Prostate gland (tissue), 2 donors: ENCODE data around the gene CTRB1. TPM values are rescaled to one million over a fixed set of nuclear protein-coding genes. Genes with fewer than 3 reads are reported as not detected.

Experiments used
- DNase-seq: peaks from one replicate; pipeline ENCODE4 v3.0.0-alpha.2; 2019; ENCODE audit warnings: low spot score
- H3K27ac ChIP-seq, 2 donors: fragments of 200-600 bp; sonication (generic); 2 replicates each; pipeline ENCODE4 v1.5.1; 2017 to 2019
- H3K27me3 ChIP-seq: fragments of 200-600 bp; sonication (generic); replicated peaks from 2 replicates; pipeline ENCODE4 v1.5.1; 2019; ENCODE audit not compliant: insufficient read depth
- H3K36me3 ChIP-seq, 2 donors: fragments of 200-600 bp; sonication (generic); 1 replicate in 1 of 2; 2 replicates in 1 of 2; pipeline versions ENCODE4 v1.5.1 to v1.8.1; 2017 to 2019
- H3K4me1 ChIP-seq: fragments of 200-600 bp; sonication (generic); replicated peaks from 2 replicates; pipeline ENCODE4 v1.5.1; 2019
- H3K4me3 ChIP-seq, 2 donors: fragments of 200-600 bp; sonication (generic); 2 replicates each; pipeline ENCODE4 v1.5.1; 2017 to 2019
- H3K9me3 ChIP-seq: fragments of 200-600 bp; sonication (generic); 2 replicates; pipeline ENCODE4 v1.5.1; 2017
- CTCF ChIP-seq, 4 experiments: fragments of 200-600 bp in 2 of 4; fragments of 450-650 bp in 2 of 4; sonication (generic) in 2 of 4; IDR thresholded peaks; 1 replicate in 3 of 4; 2 replicates in 1 of 4; pipeline ENCODE4 v1.5.1; 2016 to 2019; ENCODE audit warnings: antibody characterized with exemption in 4 of 4, mild to moderate bottlenecking in 2 of 4, moderate library complexity in 2 of 4
- POLR2A ChIP-seq: fragments of 450-650 bp; IDR thresholded peaks from one replicate; pipeline ENCODE4 v1.6.1; 2016; ENCODE audit warnings: antibody characterized with exemption, mild to moderate bottlenecking
- POLR2AphosphoS5 ChIP-seq: sonication (generic); formaldehyde crosslinking; IDR thresholded peaks from one replicate; pipeline ENCODE4 v1.6.1; 2017; ENCODE audit warnings: antibody characterized with exemption
- WGBS: methylation state at CpG from one replicate; pipeline ENCODE4 v1.1.5; 2018; 5-methylcytosine and 5-hydroxymethylcytosine counted together
- intact Hi-C: fragments of 100-400 bp; cut with DNase I; formaldehyde crosslinking; loops from one replicate; pipeline ENCODE4 v1.14.2; 2022
- total RNA-seq, 2 donors: library from RNA; depleted of rRNA; stranded (reverse); fragments of >200 nt; gene quantifications; one replicate each; pipeline ENCODE4 v1.1.0, GENCODE V29; 2016

Gene CTRB1
- total RNA-seq, 2 donors from 2014 or later: 7.0 TPM; not detected in 1

- no peak for DNase-seq
- 84% methylated on average over 9 of the region's 9 CpGs for WGBS
- H3K36me3 ChIP-seq: peaks cover 3 to 21% of the 10 kb centered on the region in 2 donors
- H3K27me3 ChIP-seq: no peaks in the 10 kb centered on the region
- TF ChIP-seq CTCF (IDR thresholded peaks at IDR 0.05): no peak
- TF ChIP-seq POLR2A: no peak
- no peak for TF ChIP-seq POLR2AphosphoS5
- no peak overlapping the region for H3K4me3 ChIP-seq
- no peaks in the 10 kb centered on the region for H3K9me3 ChIP-seq
- peaks cover 5% of the 10 kb centered on the region for H3K4me1 ChIP-seq
- H3K27ac ChIP-seq: no peak overlapping the region
- intact Hi-C loops: no loop called here
Measured at GRCh38 chr16:75230471-75231110, 11.8 kb downstream of the CTRB1 start.

GRCh38 chr16:75231570-75231969 lies 12.8 kb downstream of the CTRB1 start:
- no peaks in the 10 kb centered on the region for H3K27me3 ChIP-seq
- DNase-seq: no peak
- no peaks in the 10 kb centered on the region for H3K9me3 ChIP-seq
- no peak overlapping the region for H3K4me3 ChIP-seq
- no peak overlapping the region for H3K27ac ChIP-seq
- 78% methylated on average over 11 of the region's 11 CpGs for WGBS
- H3K4me1 ChIP-seq: peaks cover 5% of the 10 kb centered on the region
- no peak for TF ChIP-seq CTCF (IDR thresholded peaks at IDR 0.05)
- no peak for TF ChIP-seq POLR2A
- TF ChIP-seq POLR2AphosphoS5: no peak
- intact Hi-C loops: no loop called here
- H3K36me3 ChIP-seq: peaks cover 3 to 21% of the 10 kb centered on the region in 2 donors

GRCh38 chr16:75233611-75233938 lies 14.8 kb downstream of the CTRB1 start:
- DNase-seq: no peak
- no peak overlapping the region for H3K27ac ChIP-seq
- peaks cover 14% of the 10 kb centered on the region for H3K4me1 ChIP-seq
- 43% methylated on average over 7 of the region's 7 CpGs for WGBS
- H3K36me3 ChIP-seq: peaks cover 5 to 21% of the 10 kb centered on the region in 2 donors
- TF ChIP-seq POLR2A: no peak
- no peak for TF ChIP-seq POLR2AphosphoS5
- no peak overlapping the region for H3K4me3 ChIP-seq
- H3K9me3 ChIP-seq: no peaks in the 10 kb centered on the region
- intact Hi-C loops: no loop called here
- no peaks in the 10 kb centered on the region for H3K27me3 ChIP-seq

- Histone ChIP-seq H3K4me1 (peaks cover 25% of the 10 kb centered on the region), H3K27me3 (no peaks in the 10 kb centered on the region), H3K27ac (peak overlapping the region in 1 of 2 donors; percentile 33), H3K4me3 (no peak overlapping the region), H3K36me3 (peaks cover 5 to 11% of the 10 kb centered on the region in 2 donors), H3K9me3 (no peaks in the 10 kb centered on the region)
- intact Hi-C loops: loop anchor here (2.0 to 5.0 kb wide), 2 partner anchors 148 to 167 kb away; no protein-coding TSS in a partner anchor
- no peak for TF ChIP-seq CTCF (IDR thresholded peaks at IDR 0.05)
- no peak for TF ChIP-seq POLR2AphosphoS5
- TF ChIP-seq POLR2A: no peak
- no peak for DNase-seq
- 79% methylated on average over 40 of the region's 48 CpGs for WGBS
Measured at GRCh38 chr16:75234856-75235696, 16.3 kb downstream of the CTRB1 start.

GRCh38 chr16:75235721-75236193 lies 17.0 kb downstream of the CTRB1 start:
- no peak for TF ChIP-seq POLR2A
- no peak for TF ChIP-seq CTCF (IDR thresholded peaks at IDR 0.05)
- TF ChIP-seq POLR2AphosphoS5: no peak
- DNase-seq: no peak
- Histone ChIP-seq H3K9me3 (no peaks in the 10 kb centered on the region), H3K4me3 (no peak overlapping the region), H3K27ac (no peak overlapping the region), H3K27me3 (no peaks in the 10 kb centered on the region), H3K4me1 (peaks cover 25% of the 10 kb centered on the region), H3K36me3 (peaks cover 5 to 11% of the 10 kb centered on the region in 2 donors)
- WGBS: 86% methylated on average over 19 of the region's 34 CpGs
- intact Hi-C loops: loop anchor here (2.0 to 5.0 kb wide), 2 partner anchors 147 to 167 kb away; no protein-coding TSS in a partner anchor
